Neural cell (in vitro differentiated cells): ENCODE results near the gene NME9. TPM values are rescaled to one million over a fixed set of nuclear protein-coding genes. Genes with fewer than 3 reads are reported as not detected.
"Not testable (repeated sequence)": the region's sequence is repeated elsewhere in the genome, so short reads cannot be mapped to it uniquely, and the experiment has no call there.

Experiments
- H2AFZ ChIP-seq: fragments of 200-600, 300-800 bp; sonication (generic), shearing (Covaris generic); 2 replicates; pipeline ENCODE4 v1.6.0; 2014; ENCODE audit warnings: low read depth, mild to moderate bottlenecking, antibody characterized with exemption, low read length, moderate library complexity
- H3F3A ChIP-seq: fragments of 200-600 bp; shearing (Covaris generic); 2 replicates; pipeline ENCODE4 v1.6.1; 2016; ENCODE audit warnings: mild to moderate bottlenecking, moderate library complexity, mixed read lengths, antibody characterized with exemption, low read length; ENCODE audit not compliant: insufficient read depth, poor library complexity, severe bottlenecking
- H3K27ac ChIP-seq: fragments of 200-600, 300-800 bp; sonication (generic), shearing (Covaris generic); 2 replicates; pipeline ENCODE4 v1.5.1; 2014; ENCODE audit warnings: mild to moderate bottlenecking, low read length, moderate library complexity
- H3K27me3 ChIP-seq: fragments of 300-800, 200-600 bp; sonication (generic), shearing (Covaris generic); 2 replicates; pipeline ENCODE4 v1.6.0; 2014; ENCODE audit warnings: mild to moderate bottlenecking, low read depth, low read length, moderate library complexity; ENCODE audit not compliant: insufficient read depth
- H3K36me3 ChIP-seq: fragments of 300-800, 200-600 bp; sonication (generic), shearing (Covaris generic); 2 replicates; pipeline ENCODE4 v1.5.1; 2014; ENCODE audit warnings: mild to moderate bottlenecking, antibody characterized with exemption, low read length, moderate library complexity; ENCODE audit not compliant: insufficient read depth
- H3K4me2 ChIP-seq: fragments of 300-800, 200-600 bp; sonication (generic), shearing (Covaris generic); 2 replicates; pipeline ENCODE4 v1.6.0; 2014; ENCODE audit warnings: mild to moderate bottlenecking, low read length
- H3K4me3 ChIP-seq: fragments of 300-800, 200-600 bp; sonication (generic), shearing (Covaris generic); 2 replicates; pipeline ENCODE4 v1.5.1; 2014; ENCODE audit warnings: mild to moderate bottlenecking, low read length, moderate library complexity
- H3K79me2 ChIP-seq: fragments of 200-600 bp; shearing (Covaris generic); replicated peaks from 2 replicates; pipeline ENCODE4 v1.6.0; 2014; ENCODE audit warnings: mild to moderate bottlenecking, low read length, moderate library complexity; ENCODE audit not compliant: insufficient read depth
- H3K9ac ChIP-seq: fragments of 300-800, 200-600 bp; sonication (generic), shearing (Covaris generic); 2 replicates; pipeline ENCODE4 v1.6.1; 2016; ENCODE audit warnings: mild to moderate bottlenecking, low read length, mixed read lengths
- H3K9me2 ChIP-seq: fragments of 200-600 bp; shearing (Covaris generic); 2 replicates; pipeline ENCODE4 v1.6.1; 2016; ENCODE audit warnings: mild to moderate bottlenecking, low read length, mixed read lengths; ENCODE audit not compliant: insufficient read depth
- H3K9me3 ChIP-seq: fragments of 200-600, 300-800 bp; sonication (generic), shearing (Covaris generic); 2 replicates; pipeline ENCODE4 v1.6.1; 2016; ENCODE audit warnings: mild to moderate bottlenecking, mixed run types, low read length, moderate library complexity, mixed read lengths
- H4K20me1 ChIP-seq: fragments of 200-600 bp; shearing (Covaris generic); 2 replicates; pipeline ENCODE4 v1.6.1; 2016; ENCODE audit warnings: mild to moderate bottlenecking, mixed run types; ENCODE audit not compliant: insufficient read depth
- CTCF ChIP-seq: fragments of 450-650 bp; IDR thresholded peaks from 2 replicates; pipeline ENCODE4 v1.5.1; 2014; ENCODE audit warnings: antibody characterized with exemption, mild to moderate bottlenecking, moderate library complexity; ENCODE audit not compliant: poor library complexity, severe bottlenecking
- EP300 ChIP-seq: fragments of 450-650 bp; conservative IDR thresholded peaks from 2 replicates; pipeline ENCODE4 v1.6.1; 2014; ENCODE audit warnings: antibody characterized with exemption, mild to moderate bottlenecking, moderate library complexity; ENCODE audit not compliant: poor library complexity, severe bottlenecking
- EZH2 ChIP-seq: fragments of 200-600, 300-800 bp; shearing (Covaris generic), sonication (generic); IDR thresholded peaks from 2 replicates; pipeline ENCODE4 v1.6.1; 2014; ENCODE audit warnings: antibody characterized with exemption, low read length, borderline replicate concordance, mild to moderate bottlenecking; ENCODE audit not compliant: insufficient read depth, poor library complexity, severe bottlenecking
- MXI1 ChIP-seq: fragments of 450-650 bp; conservative IDR thresholded peaks from 2 replicates; pipeline ENCODE4 v1.6.1; 2014; ENCODE audit warnings: antibody characterized with exemption, mild to moderate bottlenecking; ENCODE audit not compliant: poor library complexity, severe bottlenecking
- POLR2AphosphoS5 ChIP-seq: IDR thresholded peaks from 2 replicates; pipeline ENCODE4 v1.6.1; 2012
- RAD21 ChIP-seq: fragments of 450-650 bp; conservative IDR thresholded peaks from 2 replicates; pipeline ENCODE4 v1.6.1; 2014; ENCODE audit warnings: antibody characterized with exemption, mild to moderate bottlenecking, moderate library complexity
- REST ChIP-seq: IDR thresholded peaks from 2 replicates; pipeline ENCODE4 v1.6.1; 2012; ENCODE audit warnings: borderline replicate concordance
- SMC3 ChIP-seq: fragments of 450-650 bp; conservative IDR thresholded peaks from 2 replicates; pipeline ENCODE4 v1.6.1; 2014; ENCODE audit warnings: antibody characterized with exemption, mild to moderate bottlenecking, moderate library complexity; ENCODE audit not compliant: poor library complexity
- TAF1 ChIP-seq: IDR thresholded peaks from 2 replicates; pipeline ENCODE4 v1.6.1; 2012; ENCODE audit warnings: low read depth
- polyA plus RNA-seq: library from polyadenylated mRNA; depleted of rRNA; stranded (reverse); fragments of >200 nt; gene quantifications from 2 replicates; pipeline ENCODE4 v1.2.3, GENCODE V29; 2014

Gene NME9
- polyA plus RNA-seq, 1 donor from 2014 or later: 17.4 TPM

GRCh38 chr3:138378331-138378730, 48.7 kb upstream of the NME9 start:
- H4K20me1 ChIP-seq: no peaks in the 10 kb centered on the region
- no peak overlapping the region for H3K27ac ChIP-seq
- no peaks in the 10 kb centered on the region for H3K9me3 ChIP-seq
- no peaks in the 10 kb centered on the region for H3K27me3 ChIP-seq
- no peak overlapping the region for H3K9ac ChIP-seq
- H3K4me3 ChIP-seq: no peak overlapping the region
- no peak overlapping the region for H3K4me2 ChIP-seq
- H3F3A ChIP-seq: no peaks in the 10 kb centered on the region
- H3K9me2 ChIP-seq: no peaks in the 10 kb centered on the region
- TF ChIP-seq POLR2AphosphoS5 (no peak), MXI1 (no peak), EZH2 (no peak), SMC3 (no peak)
- no peaks in the 10 kb centered on the region for H3K79me2 ChIP-seq
- peaks cover 6% of the 10 kb centered on the region for H3K36me3 ChIP-seq
- no peak overlapping the region for H2AFZ ChIP-seq

GRCh38 chr3:138377804-138378203, 48.2 kb upstream of the NME9 start:
- Histone ChIP-seq H3K9me2 (no peaks in the 10 kb centered on the region), H3K36me3 (peaks cover 6% of the 10 kb centered on the region), H3F3A (no peaks in the 10 kb centered on the region), H3K4me2 (no peak overlapping the region), H3K79me2 (no peaks in the 10 kb centered on the region), H3K27ac (no peak overlapping the region), H3K4me3 (no peak overlapping the region), H3K9me3 (no peaks in the 10 kb centered on the region), H3K9ac (no peak overlapping the region), H2AFZ (no peak overlapping the region), H4K20me1 (no peaks in the 10 kb centered on the region), H3K27me3 (no peaks in the 10 kb centered on the region)
- no peak for TF ChIP-seq REST
- no peak for TF ChIP-seq MXI1
- TF ChIP-seq RAD21: no peak
- no peak for TF ChIP-seq CTCF
- TF ChIP-seq POLR2AphosphoS5: no peak
- TF ChIP-seq TAF1: no peak
- no peak for TF ChIP-seq SMC3
- TF ChIP-seq EP300: no peak
- no peak for TF ChIP-seq EZH2

GRCh38 chr3:138377212-138377611, 47.6 kb upstream of the NME9 start:
- H3K9me3 ChIP-seq, H3K4me3 ChIP-seq, H4K20me1 ChIP-seq, H3K4me2 ChIP-seq, H3K27me3 ChIP-seq, H3K79me2 ChIP-seq, H3K27ac ChIP-seq, H3K36me3 ChIP-seq, H3K9ac ChIP-seq, H3F3A ChIP-seq, H2AFZ ChIP-seq, H3K9me2 ChIP-seq: not testable (repeated sequence)
